ENCODE data around the gene NR1I3.

DNA sequence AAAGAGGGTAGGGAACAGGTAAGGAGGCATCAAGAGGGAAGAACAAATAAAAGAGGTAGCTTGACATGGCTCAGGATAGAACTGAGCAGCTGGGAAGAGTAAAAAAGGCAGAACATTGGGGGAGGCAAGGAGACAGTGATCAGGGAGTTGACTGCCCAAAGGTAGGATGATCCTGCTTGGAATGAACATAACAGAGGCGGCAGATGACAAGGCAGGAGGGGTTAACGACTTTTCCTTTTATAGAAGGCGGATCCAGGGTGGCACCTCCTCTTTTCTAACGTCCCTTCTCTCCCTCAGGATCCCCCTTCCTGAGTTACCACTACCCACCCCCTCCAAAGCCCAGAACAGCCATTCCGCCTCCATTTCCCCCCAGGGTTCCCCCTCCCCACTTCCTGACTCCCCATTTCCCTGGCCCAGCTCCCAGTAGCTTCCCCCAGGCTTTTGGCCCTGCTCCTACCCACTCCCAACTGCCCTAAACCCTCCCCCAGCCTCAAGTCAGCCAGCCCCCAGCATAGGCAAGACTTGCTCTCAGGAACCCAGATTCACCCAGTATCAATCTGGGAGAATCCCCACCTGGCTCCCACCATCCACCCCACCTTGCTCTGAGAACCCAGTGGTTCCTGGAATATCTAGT is 38.4 kb downstream of the NR1I3 start:
- no peak for TF ChIP-seq CTCF (IDR thresholded peaks at IDR 0.05; ENCODE audit: low read length)
- TF ChIP-seq EZH2 (IDR thresholded peaks at IDR 0.05; ENCODE audit: borderline replicate concordance, low read length): no peak
